Measurements from ENCODE around the gene PYROXD2.

PYROXD2 gene

DNA sequence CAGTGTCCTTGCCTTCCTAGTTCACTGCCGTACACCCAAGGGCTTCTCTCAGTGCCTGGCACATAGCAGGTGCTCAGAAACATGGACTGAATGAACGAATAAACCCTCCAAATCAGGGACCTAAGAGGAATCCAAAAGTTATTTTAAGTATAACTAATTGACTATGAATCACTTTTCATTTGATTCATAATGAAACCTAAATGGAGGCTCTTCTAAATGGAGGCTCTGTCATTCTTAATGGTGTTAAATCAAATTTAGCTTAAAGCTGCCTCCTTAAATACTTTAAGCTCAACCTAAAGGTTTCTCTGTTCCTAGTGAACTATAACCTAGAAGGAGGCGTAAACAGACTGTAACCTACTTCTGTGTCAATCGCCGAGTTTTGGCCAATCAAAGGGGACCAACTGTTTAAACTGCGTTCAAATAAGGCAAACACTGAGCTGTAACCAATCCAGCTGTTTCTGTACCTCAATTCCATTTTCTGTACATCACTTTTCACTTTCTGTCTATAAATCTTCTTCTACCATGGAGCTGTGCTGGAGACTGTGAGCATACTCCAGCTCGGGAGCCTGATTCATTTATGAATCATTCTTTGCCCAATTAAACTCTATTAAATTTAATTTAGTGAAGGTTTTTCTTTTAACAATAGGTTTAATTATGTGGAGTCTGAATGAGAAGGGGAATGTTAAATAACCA is 11.0 kb downstream of the PYROXD2 start:
- no peak overlapping the region for H2AFZ ChIP-seq (ENCODE audit: low read depth, low read length)

GRCh38 chr10:98402931-98403718 is 11.9 kb downstream of the PYROXD2 start:
- no peak for DNase-seq
- ATAC-seq (ENCODE audit: insufficient read depth, low read depth): no peak
- Histone ChIP-seq H3K4me2 (ENCODE audit: insufficient read depth, low read length) (no peak overlapping the region), H3K36me3 (ENCODE audit: insufficient read depth, low read length) (no peaks in the 10 kb centered on the region), H3K79me2 (ENCODE audit: insufficient read depth, low read length) (no peaks in the 10 kb centered on the region), H4K20me1 (ENCODE audit: insufficient read depth, low read length) (no peaks in the 10 kb centered on the region; the same call in 1 of the 2 replicates), H3K27ac (ENCODE audit: low read length) (no peak overlapping the region), H3K9ac (ENCODE audit: low read depth, low read length) (no peak overlapping the region), H3K4me1 (ENCODE audit: insufficient read depth, low read length) (no peaks in the 10 kb centered on the region), H3K4me3 (ENCODE audit: low read depth in 1 of 2, low read length in 2 of 2) (no peak overlapping the region), H3K9me3 (ENCODE audit: insufficient read depth, low read length, severe bottlenecking) (no peaks in the 10 kb centered on the region), H2AFZ (ENCODE audit: low read depth, low read length) (no peak overlapping the region), H3K27me3 (ENCODE audit: insufficient read depth, low read length, poor library complexity) (no peaks in the 10 kb centered on the region)
- TF ChIP-seq CTCF (IDR thresholded peaks at IDR 0.05; ENCODE audit: borderline replicate concordance, extremely low read depth, low read length, poor library complexity, severe bottlenecking) (no peak), EZH2 (IDR thresholded peaks at IDR 0.05; ENCODE audit: borderline replicate concordance, low read depth, low read length, severe bottlenecking) (no peak)

More for the DNA sequence above, 11.0 kb downstream of the PYROXD2 start:
- no peaks in the 10 kb centered on the region for H3K79me2 ChIP-seq (ENCODE audit: insufficient read depth, low read length)
- DNase-seq (no peak), ATAC-seq (ENCODE audit: insufficient read depth, low read depth) (no peak)
- H3K4me3 ChIP-seq (ENCODE audit: low read depth in 1 of 2, low read length in 2 of 2): no peak overlapping the region
- no peaks in the 10 kb centered on the region for H3K36me3 ChIP-seq (ENCODE audit: insufficient read depth, low read length)
- no peak for TF ChIP-seq CTCF (IDR thresholded peaks at IDR 0.05; ENCODE audit: borderline replicate concordance, extremely low read depth, low read length, poor library complexity, severe bottlenecking)
- no peak for TF ChIP-seq EZH2 (IDR thresholded peaks at IDR 0.05; ENCODE audit: borderline replicate concordance, low read depth, low read length, severe bottlenecking)
- H3K9me3 ChIP-seq (ENCODE audit: insufficient read depth, low read length, severe bottlenecking): no peaks in the 10 kb centered on the region
- H3K4me1 ChIP-seq (ENCODE audit: insufficient read depth, low read length): no peaks in the 10 kb centered on the region
- no peak overlapping the region for H3K9ac ChIP-seq (ENCODE audit: low read depth, low read length)
- no peak overlapping the region for H3K27ac ChIP-seq (ENCODE audit: low read length)
- H3K4me2 ChIP-seq (ENCODE audit: insufficient read depth, low read length): no peak overlapping the region
- H4K20me1 ChIP-seq (ENCODE audit: insufficient read depth, low read length): no peaks in the 10 kb centered on the region; the same call in 1 of the 2 replicates
- H3K27me3 ChIP-seq (ENCODE audit: insufficient read depth, low read length, poor library complexity): no peaks in the 10 kb centered on the region

DNA sequence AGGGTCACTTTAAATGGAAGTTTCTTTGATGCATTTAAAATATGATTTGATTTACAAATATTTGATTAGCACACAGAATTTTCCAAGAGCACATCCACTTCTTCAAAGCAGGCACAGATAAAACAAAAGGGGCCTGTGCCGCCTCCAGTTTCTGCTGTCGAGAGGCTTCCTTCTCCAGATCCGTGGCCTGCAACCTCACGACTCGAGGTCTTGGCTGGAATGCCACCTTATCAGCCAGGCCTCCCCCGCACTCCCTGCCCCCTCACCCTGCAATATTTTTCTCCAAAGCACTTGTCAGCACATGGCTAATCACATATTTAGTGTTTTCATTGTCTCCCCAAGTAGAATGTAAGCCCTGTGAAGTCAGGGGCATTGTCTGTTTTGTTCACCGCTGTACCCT is 12.5 kb downstream of the PYROXD2 start:
- DNase-seq: no peak
- no peaks in the 10 kb centered on the region for H3K9me3 ChIP-seq (ENCODE audit: insufficient read depth, low read length, severe bottlenecking)
- H2AFZ ChIP-seq (ENCODE audit: low read depth, low read length): no peak overlapping the region
- no peak overlapping the region for H3K27ac ChIP-seq (ENCODE audit: low read length)
- H3K4me2 ChIP-seq (ENCODE audit: insufficient read depth, low read length): no peak overlapping the region
- no peaks in the 10 kb centered on the region for H3K36me3 ChIP-seq (ENCODE audit: insufficient read depth, low read length)
- ATAC-seq (ENCODE audit: insufficient read depth, low read depth): no peak
- H3K4me3 ChIP-seq (ENCODE audit: low read depth in 1 of 2, low read length in 2 of 2): no peak overlapping the region
- H3K79me2 ChIP-seq (ENCODE audit: insufficient read depth, low read length): no peaks in the 10 kb centered on the region
- no peaks in the 10 kb centered on the region for H3K27me3 ChIP-seq (ENCODE audit: insufficient read depth, low read length, poor library complexity)
- H3K9ac ChIP-seq (ENCODE audit: low read depth, low read length): no peak overlapping the region
- H3K4me1 ChIP-seq (ENCODE audit: insufficient read depth, low read length): no peaks in the 10 kb centered on the region
- TF ChIP-seq CTCF (IDR thresholded peaks at IDR 0.05; ENCODE audit: borderline replicate concordance, extremely low read depth, low read length, poor library complexity, severe bottlenecking): no peak
- TF ChIP-seq EZH2 (IDR thresholded peaks at IDR 0.05; ENCODE audit: borderline replicate concordance, low read depth, low read length, severe bottlenecking): no peak
- H4K20me1 ChIP-seq (ENCODE audit: insufficient read depth, low read length): no peaks in the 10 kb centered on the region; the same call in 1 of the 2 replicates
